Stimulated activated CD8-positive, alpha-beta memory T cell treated with anti-CD3 and anti-CD28 coated beads, Interleukin-15, amount 100 ng/mL, for 24 hours (primary cell): Measurements from ENCODE around the gene VWA5B1.
"Not testable (repeated sequence)": the region's sequence is repeated elsewhere in the genome, so short reads cannot be mapped to it uniquely, and the experiment has no call there.

Experiments used
- DNase-seq: peaks from one replicate; pipeline ENCODE4 v3.0.0-alpha.2; 2020; ENCODE audit warnings: low read depth

Gene VWA5B1, protein sequence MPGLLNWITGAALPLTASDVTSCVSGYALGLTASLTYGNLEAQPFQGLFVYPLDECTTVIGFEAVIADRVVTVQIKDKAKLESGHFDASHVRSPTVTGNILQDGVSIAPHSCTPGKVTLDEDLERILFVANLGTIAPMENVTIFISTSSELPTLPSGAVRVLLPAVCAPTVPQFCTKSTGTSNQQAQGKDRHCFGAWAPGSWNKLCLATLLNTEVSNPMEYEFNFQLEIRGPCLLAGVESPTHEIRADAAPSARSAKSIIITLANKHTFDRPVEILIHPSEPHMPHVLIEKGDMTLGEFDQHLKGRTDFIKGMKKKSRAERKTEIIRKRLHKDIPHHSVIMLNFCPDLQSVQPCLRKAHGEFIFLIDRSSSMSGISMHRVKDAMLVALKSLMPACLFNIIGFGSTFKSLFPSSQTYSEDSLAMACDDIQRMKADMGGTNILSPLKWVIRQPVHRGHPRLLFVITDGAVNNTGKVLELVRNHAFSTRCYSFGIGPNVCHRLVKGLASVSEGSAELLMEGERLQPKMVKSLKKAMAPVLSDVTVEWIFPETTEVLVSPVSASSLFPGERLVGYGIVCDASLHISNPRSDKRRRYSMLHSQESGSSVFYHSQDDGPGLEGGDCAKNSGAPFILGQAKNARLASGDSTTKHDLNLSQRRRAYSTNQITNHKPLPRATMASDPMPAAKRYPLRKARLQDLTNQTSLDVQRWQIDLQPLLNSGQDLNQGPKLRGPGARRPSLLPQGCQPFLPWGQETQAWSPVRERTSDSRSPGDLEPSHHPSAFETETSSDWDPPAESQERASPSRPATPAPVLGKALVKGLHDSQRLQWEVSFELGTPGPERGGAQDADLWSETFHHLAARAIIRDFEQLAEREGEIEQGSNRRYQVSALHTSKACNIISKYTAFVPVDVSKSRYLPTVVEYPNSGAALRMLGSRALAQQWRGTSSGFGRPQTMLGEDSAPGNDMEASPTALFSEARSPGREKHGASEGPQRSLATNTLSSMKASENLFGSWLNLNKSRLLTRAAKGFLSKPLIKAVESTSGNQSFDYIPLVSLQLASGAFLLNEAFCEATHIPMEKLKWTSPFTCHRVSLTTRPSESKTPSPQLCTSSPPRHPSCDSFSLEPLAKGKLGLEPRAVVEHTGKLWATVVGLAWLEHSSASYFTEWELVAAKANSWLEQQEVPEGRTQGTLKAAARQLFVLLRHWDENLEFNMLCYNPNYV

DNA sequence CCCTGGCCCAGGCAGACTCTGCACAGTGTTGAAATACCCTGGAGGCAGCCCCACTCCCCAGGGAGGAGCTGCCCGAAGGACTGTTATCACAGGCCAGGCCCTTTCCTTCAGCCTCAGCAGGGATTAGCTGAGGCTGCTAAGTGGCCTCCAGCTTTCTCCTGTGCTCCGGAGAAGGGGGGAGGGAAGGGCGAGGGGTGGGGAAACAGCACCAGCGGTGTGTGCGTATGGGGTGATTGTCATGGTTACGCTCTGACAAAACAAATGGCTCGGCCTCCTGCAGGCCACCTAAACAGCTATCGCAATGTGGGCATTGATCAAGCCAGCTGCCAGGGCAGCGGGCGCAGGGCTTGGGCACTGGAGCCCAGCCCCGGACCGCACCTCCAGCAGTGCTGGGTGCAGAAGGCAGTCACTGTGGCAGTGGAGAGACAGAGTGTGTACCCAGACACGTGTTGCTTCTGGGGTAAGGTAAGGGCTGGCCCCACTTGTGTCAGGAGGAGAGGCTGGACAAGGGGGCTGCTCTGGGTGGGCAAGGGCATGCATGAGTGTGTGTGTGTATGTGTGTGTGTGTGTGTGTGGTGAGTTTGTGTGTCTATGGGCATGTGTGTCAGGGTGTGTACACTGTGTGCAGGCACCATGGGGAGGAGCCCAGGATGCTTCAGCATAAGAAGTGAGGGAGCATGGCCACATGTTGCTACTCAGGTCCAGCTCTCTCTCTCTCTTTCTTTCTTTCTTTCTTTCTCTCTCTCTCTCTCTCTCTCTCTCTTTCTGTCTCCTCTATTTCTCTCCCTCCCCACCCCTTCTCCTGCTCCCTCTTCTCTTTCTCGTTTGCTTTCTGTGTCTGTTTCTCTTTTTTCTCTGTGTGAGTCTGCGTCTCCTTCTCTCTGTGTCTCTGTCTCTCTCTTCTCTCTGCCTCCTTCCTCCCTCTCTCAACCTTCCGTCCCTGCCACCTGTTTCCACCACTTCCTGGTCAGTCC, at the start of gene VWA5B1:
Gene VWA5B1 (plus strand): TSS at position 252 of the 974 bp plus-strand sequence. CDS start 19,727 bp downstream, outside the sequence.
- DNase-seq: no peak

DNA sequence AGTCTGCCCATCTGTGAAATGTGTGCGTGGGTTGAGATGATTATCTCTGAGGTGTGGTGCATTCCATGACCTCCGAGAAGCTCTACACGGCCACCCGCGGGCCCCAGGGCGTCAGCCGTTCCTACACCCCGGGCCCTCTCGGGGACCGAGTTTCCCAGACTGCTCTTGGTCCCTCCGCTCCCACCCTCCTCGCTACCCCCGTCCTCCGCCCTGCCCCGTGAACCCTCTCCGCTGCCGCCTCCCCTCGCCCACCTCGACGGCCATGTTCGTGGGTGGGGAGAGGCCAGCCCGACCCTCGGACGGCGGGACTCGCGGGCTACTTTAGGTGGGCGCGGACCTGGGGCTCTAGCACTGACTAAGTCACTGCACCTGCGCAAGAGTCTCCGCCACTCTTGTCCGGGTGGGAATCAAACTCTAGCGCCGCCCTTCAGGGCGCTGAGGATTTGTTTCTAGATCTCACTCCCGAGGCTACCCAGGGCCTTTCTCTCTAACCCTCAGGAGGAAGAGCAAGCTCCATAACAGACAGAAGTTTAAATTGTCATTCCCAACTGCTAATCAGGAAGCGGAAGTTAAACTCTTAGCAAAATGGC, 47.7 kb upstream of the VWA5B1 start:
- DNase-seq: no peak

DNA sequence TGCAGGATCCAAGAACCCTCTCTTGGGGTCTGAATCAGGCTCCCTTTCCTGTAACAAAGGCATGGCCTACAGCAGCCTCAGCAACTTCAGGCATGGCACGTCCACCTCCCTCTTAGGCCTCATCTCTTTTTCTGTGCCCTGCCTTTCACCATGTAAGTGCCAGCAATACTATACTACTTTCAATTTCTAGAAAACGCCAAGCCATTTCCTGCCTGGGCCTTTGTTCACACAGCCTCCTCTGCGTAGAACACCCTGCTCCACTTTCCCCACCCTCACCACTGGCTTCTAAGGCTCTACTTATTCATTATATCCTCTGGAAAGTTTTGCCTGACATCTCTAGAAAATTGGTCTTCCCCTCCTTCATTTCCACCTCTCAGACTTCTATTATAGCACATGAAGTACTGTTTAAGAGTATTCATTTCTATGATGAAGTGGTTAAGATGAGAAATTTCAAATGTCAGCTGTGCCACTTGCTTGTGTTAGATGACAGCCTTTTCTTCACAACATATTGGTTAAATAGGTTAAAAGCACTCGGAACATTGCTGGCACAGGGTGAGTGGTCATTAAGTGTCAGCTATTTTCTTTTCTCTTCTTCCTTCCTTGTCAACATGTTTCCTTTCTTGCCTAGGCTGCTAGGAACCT, 41.6 kb upstream of the VWA5B1 start:
- no peak for DNase-seq

DNA sequence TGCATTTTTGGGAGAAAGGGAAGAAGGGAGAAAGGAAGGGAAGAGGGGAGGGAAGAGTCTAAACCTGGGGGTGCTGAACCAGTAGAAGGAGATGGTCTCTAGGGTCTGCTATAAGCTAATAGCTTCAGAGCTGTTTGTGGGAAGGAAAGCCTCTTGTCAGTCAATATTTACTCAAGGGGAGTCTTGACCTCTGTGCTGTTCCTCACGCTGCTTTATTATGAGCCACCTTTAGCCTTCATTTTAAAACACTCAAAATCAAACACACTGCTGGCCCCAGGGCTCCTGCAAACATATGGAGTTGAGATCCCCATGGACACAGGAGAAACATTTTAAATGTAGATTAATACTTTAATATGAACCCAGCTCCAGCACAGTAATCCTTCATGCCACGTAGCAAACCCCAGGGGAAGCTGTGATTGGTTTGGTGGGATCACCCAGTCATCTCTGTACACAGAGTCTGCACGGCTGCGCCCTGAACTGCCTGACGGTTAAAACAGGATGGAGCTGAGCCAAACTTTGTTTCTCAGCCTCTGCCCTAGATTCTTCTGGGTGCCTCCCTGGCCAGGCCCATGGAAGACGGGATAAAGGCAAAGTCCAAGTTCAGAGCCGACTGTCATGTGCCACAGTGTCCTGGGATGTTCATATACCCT, 40.2 kb upstream of the VWA5B1 start:
- no peak for DNase-seq

DNA sequence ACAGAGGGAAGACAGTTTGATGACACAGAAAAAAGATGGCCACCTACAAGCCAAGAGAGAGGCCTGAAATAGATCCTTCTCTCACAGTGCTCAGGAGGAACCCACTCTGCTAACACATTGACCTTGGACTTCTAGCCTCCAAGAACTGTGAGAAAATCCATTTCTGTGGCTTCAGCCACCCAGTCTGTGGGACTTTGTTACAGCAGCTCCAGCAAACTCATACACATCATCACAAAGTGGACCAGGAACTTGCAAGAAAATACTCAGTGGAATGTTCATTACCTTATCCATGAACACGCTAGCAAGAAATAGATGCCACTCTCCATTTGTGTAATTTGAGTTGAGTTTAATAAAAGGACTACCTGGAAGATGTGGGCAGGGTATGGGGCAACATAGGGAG, 38.1 kb upstream of the VWA5B1 start:
- DNase-seq: no peak

DNA sequence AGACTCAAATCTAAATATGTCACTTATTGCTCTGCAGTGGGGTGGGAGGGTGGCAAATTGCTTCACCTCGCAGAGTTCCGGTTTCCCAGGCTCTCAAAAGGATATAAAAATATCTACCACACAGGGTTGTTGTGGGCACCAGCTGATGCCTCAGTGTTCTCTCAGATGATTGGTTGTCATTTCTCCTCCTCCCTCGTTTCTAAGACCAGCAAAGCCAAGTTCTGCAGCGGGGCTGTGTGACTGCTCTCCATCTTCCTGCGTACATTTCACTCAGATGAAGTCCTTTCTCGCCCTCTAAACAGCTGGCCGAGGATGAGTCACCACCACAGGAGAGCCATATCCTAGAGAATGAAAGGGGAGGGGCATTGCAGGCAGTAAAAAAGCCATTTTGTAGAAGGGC, 35.0 kb upstream of the VWA5B1 start:
- DNase-seq: no peak

DNA sequence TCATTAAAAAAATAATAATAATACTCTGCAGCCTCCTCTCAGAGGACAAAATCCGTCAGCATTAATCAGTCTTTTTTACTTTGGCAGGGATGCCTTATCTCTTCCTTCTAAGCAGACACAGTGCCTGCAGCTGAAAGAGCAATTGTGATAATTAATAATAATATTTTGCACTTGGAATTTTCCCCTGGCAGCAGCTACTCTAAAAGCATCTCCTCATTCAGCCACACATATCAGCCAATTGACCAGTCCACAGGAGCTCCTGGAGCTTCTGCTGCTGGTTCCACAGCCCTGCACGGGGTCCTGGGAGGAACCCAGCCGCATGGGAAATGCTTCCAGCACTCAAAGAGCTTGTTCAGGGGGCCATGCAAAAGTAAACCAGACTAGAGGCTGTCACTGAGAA, 31.0 kb upstream of the VWA5B1 start:
- DNase-seq: no peak

DNA sequence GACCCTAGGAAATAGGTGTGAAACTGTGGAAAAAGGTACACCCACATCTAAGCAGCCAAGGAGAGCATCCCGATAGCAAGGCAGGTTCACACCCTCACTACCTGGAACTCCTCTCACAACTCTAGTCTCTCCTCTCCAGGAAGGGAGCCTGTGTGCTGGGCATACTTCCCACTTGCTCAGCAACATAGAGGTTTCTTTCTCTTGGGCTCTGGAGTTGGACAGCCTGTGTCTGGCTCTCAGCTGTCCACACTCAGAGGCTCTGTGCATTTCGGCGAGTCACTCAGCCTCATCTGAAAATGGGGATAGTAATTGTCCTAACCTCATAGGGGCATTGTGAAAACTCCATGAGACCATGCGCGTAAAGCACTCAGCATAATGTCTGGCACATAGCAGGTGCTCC, 29.6 kb upstream of the VWA5B1 start:
- DNase-seq: no peak

DNA sequence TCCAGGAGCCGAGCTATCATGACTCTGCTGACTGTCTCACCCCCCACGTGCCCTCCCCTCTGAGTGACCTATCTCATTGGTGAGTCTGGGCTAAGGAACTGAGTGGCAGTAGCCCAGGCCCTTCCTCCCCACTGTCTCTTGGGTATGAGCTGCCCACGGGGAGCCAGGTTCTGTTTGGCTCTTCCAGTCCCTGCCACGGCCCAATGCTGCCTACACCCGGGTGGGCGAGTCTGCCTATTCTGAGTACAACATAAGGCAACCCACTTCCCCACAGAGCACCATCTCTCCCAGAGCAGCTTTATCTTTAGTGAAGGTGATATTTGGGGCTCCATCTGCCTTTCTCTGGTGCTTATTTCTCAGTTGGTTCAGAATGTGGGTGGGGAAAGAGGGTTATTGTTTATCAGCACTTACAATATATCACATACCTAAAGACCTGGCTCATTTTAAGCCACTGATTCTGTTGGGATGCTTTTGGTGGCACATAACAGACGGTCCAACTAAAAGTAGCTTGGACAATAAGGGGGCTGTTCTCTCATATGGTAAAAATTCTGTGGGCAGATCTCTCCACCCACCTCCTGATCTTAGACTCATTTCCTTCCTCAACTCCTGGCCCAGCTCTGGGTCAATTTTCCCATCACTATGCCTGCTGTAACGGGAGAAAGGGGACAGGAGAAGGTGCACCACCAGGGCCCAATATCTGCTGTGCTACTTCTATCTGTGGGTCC, 27.7 kb upstream of the VWA5B1 start:
- no peak for DNase-seq

DNA sequence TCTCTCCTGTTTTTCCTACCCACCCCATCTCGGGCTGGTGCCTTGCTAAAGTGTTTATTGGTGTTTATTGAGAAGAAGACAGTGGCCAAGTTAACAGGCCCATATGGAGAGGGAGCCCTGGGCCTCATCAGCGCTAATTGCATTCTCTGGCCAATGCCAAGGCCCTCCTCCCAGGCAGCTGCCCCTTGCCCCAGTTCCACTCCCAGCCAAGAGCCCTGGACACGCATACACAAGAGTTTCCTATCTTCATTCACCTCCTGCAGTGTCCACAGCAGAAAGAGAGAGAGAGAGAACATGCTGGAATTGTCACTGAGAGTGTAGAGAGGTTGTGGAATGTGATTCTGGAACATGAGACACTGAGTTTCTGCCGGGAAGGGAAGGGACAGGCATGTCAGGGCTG, 25.4 kb upstream of the VWA5B1 start:
- no peak for DNase-seq

DNA sequence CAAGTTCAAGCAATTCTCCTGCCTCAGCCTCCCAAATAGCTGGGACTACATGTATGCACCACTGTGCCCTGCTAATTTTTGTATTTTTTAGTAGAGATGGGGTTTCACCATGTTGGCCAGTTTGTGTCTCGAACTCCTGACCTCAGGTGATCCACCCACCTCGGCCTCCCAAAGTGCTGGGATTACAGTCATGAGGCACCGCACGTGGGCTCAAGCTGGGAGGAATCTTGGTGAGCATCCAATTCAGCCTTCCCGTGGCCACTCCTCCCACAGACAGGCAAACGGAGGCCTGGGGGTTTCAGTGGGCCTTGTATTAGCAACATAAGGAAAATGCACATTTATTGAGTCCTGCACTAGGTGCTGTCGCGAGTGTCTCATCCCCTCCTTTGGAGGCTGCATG, 24.5 kb upstream of the VWA5B1 start:
- DNase-seq: no peak

DNA sequence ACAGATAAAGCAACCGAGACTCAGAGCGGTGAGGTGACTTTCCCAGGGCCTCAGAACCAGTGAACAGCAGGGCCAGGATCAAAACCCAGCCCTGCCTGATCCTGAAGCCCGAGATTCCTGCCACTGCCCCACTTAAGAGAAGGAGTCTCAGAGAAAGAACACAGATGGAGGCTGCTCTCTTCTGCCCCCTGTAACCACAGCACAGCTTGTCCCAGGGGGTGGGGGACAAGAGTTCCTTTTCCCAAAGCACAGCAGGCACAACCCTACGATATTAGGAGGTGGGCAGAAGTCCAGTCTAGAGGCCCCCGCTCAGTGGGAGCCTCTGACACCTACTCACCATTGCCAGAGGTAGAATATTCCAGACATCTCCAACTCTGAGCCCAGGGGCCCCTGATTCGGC, 24.0 kb upstream of the VWA5B1 start:
- no peak for DNase-seq

DNA sequence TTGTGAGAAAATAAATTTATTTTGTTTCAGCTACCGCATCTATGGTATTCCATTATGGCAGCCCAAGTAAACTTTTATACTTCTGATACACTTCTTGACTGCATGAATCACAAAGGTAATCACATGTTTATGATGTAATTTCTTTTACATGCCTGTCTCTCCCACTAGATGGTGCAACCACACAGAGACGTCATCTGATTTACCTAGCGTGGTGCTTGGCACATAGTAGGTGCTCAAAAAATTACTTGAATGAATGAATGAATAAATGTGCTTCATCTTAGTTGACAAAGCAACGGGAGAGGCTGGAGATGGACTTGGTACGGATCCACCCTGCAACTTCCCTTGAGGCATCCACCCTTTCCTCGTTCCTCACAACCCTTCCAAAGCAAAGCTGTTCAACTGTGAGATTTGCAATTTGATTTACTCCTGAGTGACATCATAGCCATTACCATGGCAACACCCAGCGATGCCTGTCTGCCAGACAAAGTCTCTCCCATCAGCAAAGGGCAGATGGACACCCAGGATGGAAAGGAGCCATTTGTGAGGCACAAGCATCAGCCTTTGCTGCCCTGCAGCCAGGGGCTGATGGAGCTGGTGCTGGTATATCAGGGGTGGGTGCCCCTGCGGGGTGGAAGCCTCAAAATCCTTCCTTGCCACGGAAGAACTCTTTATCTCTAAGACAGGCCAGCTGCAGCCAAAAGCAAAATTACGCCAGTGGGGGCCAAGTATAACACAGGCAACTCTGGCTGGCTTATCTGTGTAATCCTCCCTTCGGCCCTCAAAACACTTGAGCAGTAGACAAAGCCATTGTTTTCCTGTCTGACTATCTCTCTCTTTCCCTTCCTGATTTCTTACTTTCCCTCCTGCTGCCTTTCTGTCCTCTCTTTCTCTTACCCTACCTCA, 18.9 kb upstream of the VWA5B1 start:
- no peak for DNase-seq

DNA sequence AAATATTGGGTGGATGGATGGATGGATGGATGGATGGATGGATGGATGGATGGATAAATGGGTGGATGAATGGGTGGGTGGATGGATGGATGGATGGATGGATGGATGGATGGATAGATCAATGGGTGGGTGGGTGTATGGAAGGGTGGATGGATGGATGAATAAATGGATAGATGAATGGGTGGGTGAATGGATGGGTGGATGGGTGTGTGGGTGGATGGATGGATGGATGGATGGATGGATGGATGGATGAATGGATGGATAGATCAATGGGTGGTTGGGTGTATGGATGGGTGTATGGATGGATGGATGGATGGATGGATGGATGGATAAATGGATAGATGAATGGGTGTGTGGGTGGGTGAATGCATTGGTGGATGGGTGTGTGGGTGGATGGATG, 17.0 kb upstream of the VWA5B1 start:
- DNase-seq: not testable (repeated sequence)

DNA sequence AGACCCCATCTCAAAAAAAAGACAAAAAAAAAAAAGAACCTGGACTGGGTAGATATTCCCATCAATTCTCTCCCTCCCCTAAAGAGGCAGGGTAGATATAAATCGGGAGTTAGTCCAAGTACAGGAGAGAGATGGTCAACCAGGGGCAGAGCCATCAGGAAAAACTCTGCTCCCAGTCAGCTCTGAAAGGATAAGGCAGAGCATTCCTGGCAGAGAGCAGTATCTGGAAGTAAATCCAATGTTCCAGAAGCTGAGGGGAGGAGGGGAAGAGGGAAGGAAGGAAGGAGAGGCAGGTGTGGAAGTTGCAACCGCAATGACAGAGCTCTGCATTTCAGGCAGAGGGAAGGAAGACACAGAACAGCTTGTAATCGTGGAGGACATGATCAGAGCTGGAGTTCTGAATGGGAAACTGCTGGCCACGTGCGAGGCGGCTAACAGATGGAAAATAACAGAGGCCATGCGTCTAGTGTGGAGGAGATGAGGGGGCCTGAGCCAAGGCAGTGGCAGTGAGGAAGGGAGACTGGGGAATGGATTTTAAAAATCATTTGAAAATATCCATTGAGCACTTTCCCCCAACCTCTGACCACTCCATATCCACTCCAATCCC, 15.3 kb upstream of the VWA5B1 start:
- no peak for DNase-seq

DNA sequence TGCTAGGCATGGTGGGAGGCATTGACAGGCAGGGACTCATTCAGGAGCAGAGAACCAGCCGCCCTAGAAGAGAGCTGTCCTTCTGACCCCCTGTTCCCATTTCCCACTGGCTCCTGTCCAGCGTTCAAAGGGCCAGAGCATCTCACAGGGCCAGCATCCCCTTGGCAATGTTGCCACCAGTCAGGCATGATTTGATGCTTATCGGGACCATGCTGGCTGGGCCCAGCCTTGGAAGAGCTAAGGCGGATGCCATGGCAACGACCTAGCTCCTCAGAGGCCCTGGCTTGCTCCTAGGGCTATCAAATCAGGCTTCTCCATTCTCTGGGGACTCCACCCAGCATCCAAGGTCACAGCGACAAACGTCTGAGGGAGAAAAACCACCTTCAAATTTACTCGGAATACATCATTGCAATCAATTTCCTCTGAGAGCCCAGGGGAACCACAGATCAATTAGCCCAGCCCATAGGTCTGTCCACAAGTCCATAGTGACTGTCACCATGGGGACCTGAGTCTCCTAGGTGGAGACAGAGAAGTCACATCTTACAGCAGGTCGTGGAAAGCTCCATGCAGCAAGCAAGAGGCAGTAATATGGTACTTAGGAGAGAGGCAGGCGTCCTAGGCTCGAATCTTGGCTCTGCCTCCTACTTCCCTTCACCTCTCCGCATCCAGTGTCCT, 14.1 kb upstream of the VWA5B1 start:
- no peak for DNase-seq

DNA sequence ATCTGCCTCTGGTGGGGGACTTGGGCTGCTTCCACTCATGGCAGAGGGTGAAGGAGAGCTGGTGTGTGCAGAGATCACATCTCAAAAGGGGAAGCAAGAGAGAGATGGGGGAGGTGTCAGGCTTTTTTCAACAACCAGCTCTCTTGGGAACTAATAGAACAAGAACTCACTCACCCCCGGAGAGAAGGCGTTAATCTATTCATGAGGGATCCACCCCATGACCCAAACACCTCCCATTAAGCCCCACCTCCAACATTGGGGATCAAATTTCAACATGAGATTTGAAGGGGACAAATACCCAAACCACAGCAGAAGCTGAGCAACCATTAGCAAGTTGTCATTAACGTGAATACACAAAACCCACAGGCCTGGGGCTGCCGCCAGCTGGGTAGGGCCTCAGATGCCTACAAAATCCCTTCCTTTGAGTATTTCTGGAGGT, 12.0 kb upstream of the VWA5B1 start:
- DNase-seq: no peak
